NCI-H146 (cell line): ENCODE data around the gene OR5M8.

ENCODE experiments used
- DNase-seq: peaks from one replicate; lab custom pipeline; 2025; lab: John Stamatoyannopoulos, UW

OR5M8 gene

GRCh38 chr11:56491270-56491669 lies at the start of gene OR5M8:
OR5M8 (minus strand) TSS chr11:56491370; CDS start chr11:56491370, 0 bp downstream.
- DNase-seq: no peak

- DNase-seq: no peak
Measured at GRCh38 chr11:56533054-56533740, 42.0 kb upstream of the OR5M8 start.

GRCh38 chr11:56531856-56532255 lies 40.7 kb upstream of the OR5M8 start:
- DNase-seq: no peak

GRCh38 chr11:56522008-56522407 lies 30.8 kb upstream of the OR5M8 start:
- DNase-seq: no peak

GRCh38 chr11:56513280-56513679 lies 22.1 kb upstream of the OR5M8 start:
- DNase-seq: no peak

GRCh38 chr11:56509439-56509838 lies 18.3 kb upstream of the OR5M8 start:
- DNase-seq: no peak

- DNase-seq: no peak
Measured at GRCh38 chr11:56497010-56497409, 5.8 kb upstream of the OR5M8 start.

- DNase-seq: no peak
Measured at GRCh38 chr11:56495117-56495516, 3.9 kb upstream of the OR5M8 start.

- no peak for DNase-seq
Measured at GRCh38 chr11:56486801-56487200, 4.4 kb downstream of the OR5M8 start.

- DNase-seq: no peak
Measured at GRCh38 chr11:56474729-56475235, 16.4 kb downstream of the OR5M8 start.

- no peak for DNase-seq
Measured at GRCh38 chr11:56473252-56473651, 17.9 kb downstream of the OR5M8 start, which contains the start of gene OR5M3. OR5M3 (minus strand) TSS chr11:56473352; CDS start chr11:56470497, 2,855 bp downstream.

GRCh38 chr11:56457076-56457475 lies 34.1 kb downstream of the OR5M8 start:
- no peak for DNase-seq

- DNase-seq: no peak
Measured at GRCh38 chr11:56453521-56453920, 37.6 kb downstream of the OR5M8 start.
